T-helper 1 cell treated with Interleukin-12 subunit alpha and Interleukin-12 subunit beta and Interleukin-4 antibody, amounts not matched to agents 30 ng/mL and 1 ng/mL, for 36 hours (primary cell): ENCODE results near the gene C13orf42. TPM values are rescaled to one million over a fixed set of nuclear protein-coding genes. Genes with fewer than 3 reads are reported as not detected.

ENCODE experiments used
- intact Hi-C: fragments of 100-400 bp; cut with micrococcal nuclease; formaldehyde crosslinking; loops from one replicate; pipeline ENCODE4 v1.15.1; 2024
- total RNA-seq: library from RNA; stranded (reverse); gene quantifications from 2 replicates; pipeline ENCODE4 v1.2.3, GENCODE V29; 2022

C13orf42 gene
- total RNA-seq, 1 donor from 2014 or later: not detected

DNA sequence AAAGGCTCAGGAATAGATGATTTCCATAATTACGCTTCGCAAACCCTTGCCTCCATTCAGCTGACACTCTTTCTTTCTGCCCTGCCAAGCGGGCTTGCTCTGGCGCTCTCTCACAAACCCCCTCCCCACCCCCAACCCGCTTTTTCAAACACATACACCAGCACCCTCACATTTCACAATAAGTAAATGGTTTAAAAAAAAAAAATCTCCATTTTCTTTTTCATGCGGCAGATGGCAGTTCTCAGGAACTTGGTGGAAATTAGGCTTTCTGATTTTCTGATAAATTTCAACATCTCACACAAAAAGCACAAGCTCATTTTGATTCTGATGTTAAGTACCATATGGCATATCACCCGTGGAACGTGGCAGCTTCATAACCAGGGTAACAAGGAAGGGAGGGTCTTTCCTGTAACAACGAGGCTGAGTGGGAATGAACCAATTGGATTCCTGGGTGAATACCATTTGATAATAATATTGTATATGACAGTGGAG is 43.8 kb downstream of the C13orf42 start:
- intact Hi-C loops: no loop called here

DNA sequence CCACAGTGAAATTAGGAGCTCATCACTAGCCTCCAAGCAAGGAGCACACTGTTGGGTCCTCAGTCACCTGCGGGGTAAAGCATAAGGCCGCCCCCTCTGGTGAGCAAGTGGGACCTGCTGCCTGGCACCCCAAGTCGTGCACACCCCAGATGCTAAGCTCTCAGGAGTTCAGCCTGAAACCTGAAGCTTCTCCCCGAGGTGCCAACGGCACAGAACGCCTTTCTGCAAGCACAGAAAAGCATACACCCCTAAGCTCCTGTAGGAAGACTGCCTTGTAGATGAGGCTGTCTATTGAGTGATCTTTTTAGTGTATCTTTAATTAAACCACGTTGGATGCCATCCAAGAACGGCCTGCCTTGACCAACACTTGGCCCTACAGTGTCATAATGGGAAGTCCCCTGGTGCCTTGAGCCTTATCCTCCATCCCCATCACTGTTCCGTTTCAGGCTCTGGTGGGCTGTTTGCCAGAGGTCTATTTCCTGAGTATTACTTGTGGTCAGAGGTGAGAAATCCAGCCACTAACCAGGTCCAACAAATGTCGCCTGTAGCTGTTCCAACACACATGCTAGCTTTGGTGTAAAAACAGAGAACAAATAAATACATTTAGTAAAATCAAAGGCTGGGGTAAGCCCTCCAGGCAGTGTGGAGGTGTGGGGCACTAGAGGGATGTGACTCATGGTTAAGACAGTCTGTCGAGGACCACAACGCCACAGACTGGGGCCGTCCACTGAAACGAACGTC is 44.8 kb downstream of the C13orf42 start:
- intact Hi-C loops: no loop called here

DNA sequence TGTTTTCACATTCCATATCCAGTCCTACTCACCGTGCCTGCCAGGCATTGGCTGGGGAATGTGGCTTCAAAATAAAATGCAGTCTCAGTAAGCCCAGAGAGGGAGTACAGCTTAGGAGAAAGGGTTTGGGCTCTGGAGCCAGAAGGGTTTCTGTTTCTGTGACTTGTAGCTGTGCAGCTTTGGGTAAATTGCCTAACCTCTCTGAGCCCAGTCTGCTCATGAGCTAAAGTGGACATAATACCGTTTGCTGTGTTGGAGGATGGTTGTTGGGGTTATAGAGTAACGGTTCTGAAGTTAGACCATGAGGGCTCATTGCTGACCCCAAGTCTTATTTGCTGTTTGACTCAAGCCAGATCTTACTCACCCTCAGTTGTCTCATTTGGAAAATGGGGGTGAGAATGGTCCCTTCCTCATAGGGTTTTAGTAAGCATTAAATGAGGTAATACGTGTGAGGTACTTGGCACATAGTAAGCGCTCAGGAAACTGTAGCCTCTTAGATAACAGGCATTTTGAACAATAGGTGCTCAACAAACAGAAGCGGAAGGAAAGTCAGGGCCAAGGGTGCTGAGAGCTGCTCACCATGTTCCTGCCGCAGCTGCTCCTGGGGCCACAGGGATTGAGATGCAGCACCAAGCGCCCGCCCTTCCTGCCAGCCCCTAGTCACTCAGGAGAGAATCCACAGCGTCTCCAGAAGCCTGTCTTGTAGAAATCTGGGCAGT is 45.5 kb downstream of the C13orf42 start:
- intact Hi-C loops: no loop called here

DNA sequence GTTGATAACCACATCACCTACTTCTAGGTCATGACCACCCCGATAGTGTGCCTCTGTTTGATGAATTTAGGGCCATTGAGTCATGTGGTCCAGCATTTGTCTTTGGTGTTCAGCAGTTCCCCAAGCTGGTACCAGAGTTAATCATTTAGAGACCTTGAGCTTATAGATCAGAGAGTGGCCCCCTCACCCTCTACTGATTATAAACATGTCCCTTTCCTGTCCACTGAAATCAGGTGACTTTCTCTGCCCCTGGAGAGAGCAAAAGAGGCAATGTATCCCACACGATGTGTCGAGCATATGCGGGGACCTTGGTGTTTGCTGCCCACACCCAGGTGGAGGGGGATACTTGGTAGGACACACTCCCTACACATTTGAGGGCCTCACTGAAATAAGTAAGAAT is 46.3 kb downstream of the C13orf42 start:
- intact Hi-C loops: no loop called here

DNA sequence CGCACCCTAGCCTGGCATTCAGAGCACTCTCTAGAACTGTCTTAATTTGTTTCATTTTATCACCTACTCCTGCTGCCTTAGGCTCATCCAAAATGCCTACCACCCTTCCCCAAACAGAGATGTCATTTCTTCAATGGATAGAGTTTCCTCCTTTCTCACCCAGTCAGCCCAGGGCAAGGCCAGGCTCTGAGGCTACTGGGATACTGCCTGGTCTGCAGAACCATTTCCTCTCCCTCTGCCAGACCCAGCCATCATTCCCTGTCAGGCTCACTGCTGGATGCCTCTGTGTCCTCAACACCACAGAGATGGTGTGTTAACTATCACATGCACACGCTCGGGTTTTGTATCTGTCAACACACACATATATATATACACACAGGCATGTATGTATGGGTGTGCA is 47.2 kb downstream of the C13orf42 start:
- intact Hi-C loops: no loop called here

DNA sequence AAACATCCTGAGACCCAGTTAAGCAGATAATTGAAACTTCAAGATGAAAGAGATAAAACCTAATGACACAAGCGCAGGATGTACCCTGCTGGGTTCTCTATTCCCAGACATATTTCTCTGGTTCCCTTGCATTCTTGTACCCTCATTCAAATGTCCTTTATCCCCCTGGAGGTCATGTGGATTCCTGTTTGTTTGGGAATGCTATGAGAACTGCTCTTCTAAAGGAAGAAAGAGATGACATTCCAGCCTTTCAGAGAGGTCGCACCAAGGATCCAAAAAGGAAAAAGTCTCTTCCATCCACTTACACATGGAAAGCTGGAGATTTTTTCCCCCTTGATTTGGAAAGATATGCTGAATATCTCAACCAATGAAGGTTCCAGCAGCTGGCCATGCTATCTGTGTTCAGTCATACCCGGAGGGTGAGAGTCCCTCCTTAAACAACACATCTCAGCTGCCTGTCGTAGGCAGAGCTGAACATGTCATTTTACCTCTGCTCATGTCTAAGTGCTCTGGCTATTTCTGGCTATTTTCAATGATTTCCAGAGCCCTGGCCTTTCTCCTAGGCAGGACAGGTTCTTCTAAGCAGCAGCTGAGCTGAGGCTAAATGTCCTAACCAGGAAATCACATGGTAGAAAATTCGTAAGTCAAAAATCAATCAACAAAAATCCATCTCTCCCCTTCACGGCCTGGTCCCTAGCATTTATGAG is 52.5 kb downstream of the C13orf42 start:
- intact Hi-C loops: no loop called here

DNA sequence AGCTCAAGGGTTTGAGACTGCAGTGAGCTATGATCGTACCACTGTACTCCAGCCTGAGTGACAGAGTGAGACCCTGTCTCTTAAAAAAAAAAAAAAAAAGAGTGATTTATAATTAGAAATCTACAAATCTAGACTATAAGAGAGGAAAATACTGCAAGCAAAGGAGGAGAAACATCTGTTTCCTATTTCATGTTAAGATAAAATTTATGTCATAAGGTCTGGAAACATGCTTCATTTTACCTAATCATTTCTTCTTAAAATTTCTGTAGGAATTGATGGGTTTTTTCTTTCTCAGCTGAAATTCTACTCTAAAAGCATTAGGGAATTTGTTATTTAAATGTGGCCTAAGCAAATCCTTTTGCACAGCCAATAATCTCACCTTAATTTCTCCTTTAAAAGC is 53.2 kb downstream of the C13orf42 start:
- intact Hi-C loops: no loop called here

DNA sequence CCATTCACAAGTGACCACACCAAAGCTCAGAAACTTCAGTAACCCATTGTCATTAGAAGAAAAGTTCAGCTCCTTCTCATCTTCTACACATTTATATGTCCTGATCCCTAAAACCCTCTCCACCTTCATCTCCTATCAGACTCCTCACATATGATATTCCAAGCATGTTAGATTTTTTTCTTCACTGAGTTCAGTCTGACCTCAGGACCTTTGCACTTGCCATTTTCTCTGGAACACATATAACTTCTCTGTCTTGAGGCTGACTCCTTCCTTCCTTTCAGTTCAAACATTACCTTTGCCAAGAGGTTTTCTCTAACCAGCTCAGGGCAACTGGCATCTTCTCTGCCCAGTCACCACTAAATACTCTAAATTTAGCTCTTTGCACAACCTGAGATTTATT is 54.1 kb downstream of the C13orf42 start:
- intact Hi-C loops: no loop called here

DNA sequence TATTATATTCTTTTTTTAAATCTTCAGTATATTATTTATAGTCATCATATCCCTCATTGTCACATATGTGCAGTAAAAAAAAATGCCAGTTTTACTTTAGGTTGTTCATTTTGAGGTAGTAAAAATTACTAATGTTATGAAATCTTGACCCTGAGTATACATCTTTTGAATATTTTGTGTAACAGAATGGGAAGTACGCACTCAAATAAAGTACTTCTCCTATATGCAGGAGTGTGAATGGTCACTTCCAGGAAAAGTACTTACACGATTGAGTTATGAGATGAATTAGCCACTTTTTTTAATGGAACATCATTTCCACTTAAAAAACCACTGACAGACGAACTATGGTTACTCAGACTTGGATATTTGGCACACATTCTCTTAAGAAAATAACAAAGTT is 58.5 kb downstream of the C13orf42 start:
- intact Hi-C loops: no loop called here

DNA sequence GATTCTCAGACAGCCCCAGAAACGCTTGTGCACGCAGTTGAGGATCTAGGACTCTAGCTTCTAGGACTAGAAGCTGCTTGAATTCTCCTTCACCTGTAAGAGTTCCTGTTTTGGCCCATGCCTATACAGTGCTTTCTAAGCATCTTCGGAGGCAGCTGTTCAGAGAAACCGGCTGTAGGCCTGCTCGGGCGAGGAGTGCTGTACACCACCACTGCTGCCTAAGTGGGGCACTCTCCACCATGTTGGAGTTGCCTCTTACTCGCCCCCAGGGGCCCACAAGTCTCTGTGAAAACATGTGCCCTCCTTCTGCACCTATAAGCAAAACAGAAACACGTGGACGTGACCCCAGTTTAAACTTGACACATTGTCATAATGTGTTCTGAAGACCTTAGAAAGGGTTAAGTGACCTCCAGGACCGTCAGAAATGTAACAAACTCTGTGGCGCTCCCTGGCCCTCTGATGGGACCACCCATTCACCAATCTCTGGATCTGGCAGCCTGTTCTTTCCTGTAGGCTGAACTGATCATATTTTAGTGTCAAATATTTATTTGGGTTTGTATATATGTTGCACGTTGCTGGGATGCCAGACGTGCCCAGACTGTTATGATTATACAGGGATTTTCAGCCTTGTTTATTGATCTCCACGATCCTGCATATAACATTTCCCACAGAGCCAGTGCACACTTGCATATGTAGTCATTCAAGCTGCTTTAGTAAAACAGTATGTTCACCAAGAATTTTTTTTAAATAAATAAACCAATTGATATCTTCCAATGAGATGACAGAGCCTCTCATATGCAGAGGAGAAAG is 60.8 kb downstream of the C13orf42 start:
- intact Hi-C loops: no loop called here

DNA sequence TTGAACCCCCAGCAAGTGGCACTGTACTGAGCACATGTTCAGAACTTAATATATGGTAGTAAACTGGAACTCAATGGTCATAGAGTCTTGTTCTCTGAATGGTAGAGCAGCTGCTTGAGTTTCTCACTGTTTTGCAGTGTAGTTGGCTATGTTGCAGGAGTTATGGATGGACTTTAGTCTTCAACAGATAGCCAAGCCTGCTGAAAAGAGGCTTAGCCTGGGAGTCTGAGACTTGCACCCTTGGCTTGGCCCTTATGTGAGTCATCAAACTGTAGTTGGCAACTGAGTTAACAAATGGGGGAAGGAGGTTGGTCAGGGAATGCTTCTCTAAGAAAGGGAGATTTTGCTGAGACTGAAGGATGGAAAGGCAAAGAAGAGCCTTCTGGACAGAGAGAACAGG is 62.5 kb downstream of the C13orf42 start:
- intact Hi-C loops: no loop called here

DNA sequence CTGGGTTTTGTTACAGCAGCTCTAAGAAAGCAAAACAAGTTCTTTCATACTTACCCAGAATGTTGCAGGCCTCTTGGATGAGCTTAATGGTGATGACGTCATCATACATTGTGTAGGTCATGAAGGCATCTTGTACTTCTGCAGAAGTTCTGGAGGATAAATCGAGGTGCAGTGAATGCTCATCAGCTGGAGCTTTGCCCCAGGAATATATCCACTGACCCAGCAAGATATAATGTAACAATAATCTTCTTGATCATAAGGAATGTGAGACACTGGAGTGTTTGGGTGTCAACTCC is 63.0 kb downstream of the C13orf42 start:
- intact Hi-C loops: no loop called here

DNA sequence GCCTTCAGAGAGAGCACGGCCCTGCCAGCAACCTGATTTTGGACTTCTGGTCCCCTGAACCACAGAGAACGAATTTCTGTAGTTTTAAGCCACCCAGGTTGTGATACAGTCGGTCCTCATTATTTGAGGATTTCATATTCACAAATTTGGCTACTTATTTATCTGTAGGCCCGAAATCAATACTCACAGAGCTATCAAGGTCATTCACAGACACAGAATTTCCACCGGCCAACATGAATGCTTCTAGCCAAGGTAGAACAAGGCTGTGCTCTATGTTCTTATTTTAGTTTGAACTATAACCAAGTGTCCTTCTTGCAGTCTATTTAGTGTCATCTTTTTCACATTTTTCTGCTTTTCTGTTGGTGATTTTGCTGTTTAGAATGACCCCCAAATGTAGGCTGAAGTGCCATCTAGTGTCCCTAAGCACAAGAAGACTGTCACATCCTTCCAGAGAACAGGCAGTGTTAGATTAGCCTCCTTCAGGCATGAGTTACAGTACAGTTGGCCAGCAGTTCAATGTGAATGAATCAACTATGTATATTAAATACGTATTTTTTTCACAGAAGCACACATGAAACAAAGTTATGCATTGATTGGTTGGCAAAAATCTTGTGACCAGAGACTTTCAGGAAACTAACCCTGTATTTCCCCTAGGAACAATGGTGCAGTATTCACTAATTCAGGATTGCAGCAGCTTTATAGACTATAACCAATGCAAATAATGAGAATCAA is 63.5 kb downstream of the C13orf42 start:
- intact Hi-C loops: no loop called here

DNA sequence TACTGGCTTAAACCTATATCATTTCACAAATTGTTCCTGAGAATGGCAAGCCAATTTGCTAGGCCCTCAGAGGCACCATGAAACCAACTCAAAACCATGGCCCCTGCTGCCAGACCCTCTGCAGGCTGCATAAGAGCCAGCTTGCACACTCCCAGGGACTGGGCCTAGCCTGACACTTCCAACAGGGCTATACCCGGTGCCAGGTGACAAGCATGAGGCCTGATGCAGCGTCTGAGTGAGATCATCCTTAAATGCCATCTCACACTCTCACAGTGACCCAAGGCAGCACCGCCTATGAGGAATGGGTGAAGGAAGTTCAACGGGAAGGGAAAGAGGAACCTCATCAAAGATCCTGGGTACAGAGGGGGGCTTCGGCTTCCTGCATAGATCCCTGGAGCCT is 65.6 kb downstream of the C13orf42 start:
- intact Hi-C loops: no loop called here

DNA sequence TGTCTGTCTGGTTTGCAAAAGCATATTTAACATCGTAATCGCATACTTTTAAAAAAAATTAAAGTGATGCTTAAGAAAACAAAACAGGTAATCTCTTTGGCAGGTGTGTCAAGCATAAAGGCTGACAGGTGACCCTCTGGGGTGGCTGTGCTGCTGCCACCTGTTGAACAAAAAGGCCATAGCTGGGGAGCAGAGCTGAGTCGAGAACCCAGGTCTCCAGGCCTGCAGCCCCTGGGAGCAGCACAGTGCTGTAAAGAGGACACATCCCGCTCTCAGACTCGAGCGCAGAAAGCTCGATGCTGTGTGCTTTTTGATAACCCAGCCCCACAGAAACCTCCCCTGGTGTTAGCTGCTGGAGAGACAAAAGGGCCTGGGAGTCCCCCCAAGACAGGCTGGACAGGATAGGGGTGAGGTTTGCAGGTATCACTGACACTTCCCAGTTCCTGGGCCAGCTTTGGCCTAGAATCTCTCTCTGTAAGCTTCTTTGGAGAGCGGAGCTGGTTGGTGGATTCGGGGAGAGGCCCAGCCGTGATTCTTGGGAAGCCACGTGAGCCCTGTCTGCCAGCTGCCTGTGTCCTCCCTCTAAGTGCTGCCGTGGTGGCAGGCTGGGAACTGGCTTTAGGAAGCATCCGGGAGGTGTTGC is 66.9 kb downstream of the C13orf42 start:
- intact Hi-C loops: no loop called here

DNA sequence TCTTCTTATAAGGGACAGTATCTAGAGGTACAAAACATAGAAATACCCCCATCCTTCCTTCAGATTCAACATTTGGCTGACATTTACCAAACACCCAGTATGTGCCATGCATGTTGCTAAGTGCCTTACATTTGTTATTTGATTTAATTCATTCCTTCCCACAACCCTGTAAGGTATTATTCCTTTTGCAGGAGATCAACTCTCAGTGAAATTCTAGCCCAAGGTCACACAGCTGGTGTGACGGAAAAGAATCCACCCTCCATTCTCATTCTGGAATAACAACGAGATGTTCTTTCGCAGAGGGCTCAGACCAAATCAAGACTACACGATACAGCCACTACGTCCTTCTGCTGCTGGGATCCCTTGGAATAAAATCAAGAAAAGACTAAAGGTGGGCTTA is 67.8 kb downstream of the C13orf42 start:
- intact Hi-C loops: no loop called here

DNA sequence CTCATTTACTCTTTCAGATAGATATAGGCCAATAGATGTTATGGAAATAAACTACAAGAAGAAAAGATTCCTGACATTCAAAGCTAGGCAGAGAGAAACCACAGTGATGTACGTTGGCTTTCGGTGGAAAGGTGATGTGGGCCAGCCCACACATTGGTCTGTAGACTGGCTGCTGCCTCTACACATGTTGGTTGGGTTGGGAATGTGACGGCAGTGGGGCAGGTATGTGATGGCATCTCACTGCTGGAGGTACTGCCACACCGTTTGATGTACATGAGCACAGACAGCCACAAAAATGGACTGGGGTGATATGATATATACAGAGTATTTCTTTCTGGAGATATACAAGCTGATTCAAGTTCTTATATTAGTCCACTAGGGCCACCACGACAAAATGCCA is 69.4 kb downstream of the C13orf42 start:
- intact Hi-C loops: no loop called here

DNA sequence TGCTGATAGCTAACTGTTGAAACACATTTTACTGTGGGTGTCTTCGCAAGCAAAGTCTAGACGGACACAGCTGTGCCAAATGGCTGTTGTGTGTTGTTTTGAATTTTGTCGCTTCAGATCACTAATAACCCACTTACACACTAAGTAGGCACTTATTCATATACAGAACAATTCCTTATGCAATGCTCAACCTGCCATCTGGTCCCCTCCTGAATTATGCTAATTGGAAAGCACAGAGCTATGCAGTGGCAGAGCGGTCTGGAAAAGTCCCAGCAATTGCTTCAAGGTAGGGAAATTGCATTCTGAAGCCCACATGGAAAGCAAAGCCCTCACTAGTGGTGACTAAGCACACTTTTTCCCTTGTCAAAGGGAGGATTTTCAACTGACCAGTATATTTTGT is 69.9 kb downstream of the C13orf42 start:
- intact Hi-C loops: no loop called here

DNA sequence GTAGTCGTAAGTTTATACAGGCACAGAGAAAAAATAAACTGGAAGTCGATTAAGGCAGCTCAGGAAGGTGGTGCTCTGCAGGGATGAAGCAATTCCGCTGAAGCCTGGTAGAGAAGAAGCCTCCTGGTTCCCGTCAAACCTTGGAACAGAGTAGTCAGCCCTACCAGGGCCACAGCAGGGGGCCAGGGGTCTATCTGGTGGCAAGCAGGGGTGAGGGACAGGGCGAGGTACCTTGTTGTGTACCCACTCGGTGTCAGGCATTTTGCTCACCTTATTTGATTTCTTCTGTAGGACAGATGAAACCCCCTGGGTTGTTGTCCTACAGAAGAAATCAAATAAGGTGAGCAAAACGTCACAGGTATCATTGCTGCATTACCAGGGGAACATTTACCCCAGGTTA is 70.6 kb downstream of the C13orf42 start:
- intact Hi-C loops: no loop called here

DNA sequence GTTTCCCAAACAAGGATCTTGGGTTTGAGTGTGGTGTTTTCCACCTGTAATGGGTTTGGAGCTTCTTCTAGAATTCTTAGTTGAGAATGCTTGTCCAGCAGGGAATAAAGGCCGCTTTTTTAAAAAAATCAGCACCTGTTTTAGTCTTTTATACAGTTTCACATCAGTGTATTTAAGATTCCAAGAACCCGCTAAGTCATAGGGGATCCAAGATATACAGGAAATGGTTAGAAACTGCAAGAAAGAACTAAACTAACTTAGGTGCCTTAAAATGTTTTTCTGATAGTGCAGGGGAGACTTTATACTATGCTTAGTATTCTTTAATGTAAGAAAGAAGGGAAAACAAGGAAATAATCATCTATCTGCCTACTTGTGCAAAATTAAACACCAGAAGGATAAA is 74.7 kb downstream of the C13orf42 start:
- intact Hi-C loops: no loop called here

DNA sequence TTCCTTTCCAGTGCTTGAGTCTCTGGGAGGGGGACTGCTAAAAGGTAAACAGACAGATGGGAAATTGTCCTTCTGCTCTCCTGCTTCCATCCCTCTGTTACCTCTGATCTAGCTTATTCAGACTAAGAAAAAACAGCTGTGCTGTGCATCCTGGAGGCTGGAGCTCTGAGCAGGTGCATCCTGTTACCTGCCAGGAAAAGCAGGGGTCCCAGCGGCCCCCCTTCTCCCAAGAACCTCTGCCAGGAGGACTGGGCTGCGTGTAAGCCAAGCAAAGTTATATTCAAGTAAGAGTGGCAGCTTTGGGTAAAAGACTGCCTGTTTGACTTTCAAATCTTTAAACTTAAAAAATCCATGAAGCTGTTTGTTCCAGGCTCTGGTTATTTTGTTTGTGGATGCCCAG is 75.1 kb downstream of the C13orf42 start:
- intact Hi-C loops: no loop called here
